ENCODE measurements around the gene CNTNAP2. TPM values are rescaled to one million over a fixed set of nuclear protein-coding genes. Genes with fewer than 3 reads are reported as not detected.

CNTNAP2 gene
- total and polyA plus RNA-seq, 2 donors from 2014 or later = 0.06 to 0.13 TPM

- no peaks in the 10 kb centered on the region for H3K36me3 ChIP-seq (ENCODE audit: control insufficient read depth in 2 of 3, insufficient read depth in 3 of 3, low read length in 3 of 3)
- DNase-seq (no peak), FAIRE-seq (no peak)
- H3K4me3 ChIP-seq (ENCODE audit: low read length in 3 of 3) = no peak overlapping the region
- H3K27me3 ChIP-seq (ENCODE audit: control insufficient read depth, insufficient read depth, low read length) = no peaks in the 10 kb centered on the region
- TF ChIP-seq CTCF (IDR thresholded peaks at IDR 0.05; ENCODE audit: borderline replicate concordance, extremely low read depth, insufficient read depth) = no peak
- H3K9me3 ChIP-seq (ENCODE audit: control insufficient read depth in 2 of 3, insufficient read depth in 1 of 3, low read length in 3 of 3) = no peaks in the 10 kb centered on the region
- no peak overlapping the region for H3K27ac ChIP-seq (ENCODE audit: low read depth in 2 of 2, low read length in 2 of 2)
- H3K9ac ChIP-seq (ENCODE audit: low read length in 3 of 3) = no peak overlapping the region
- intact Hi-C loops (cut with DNase I) = no loop called here
- H3K4me1 ChIP-seq (ENCODE audit: control insufficient read depth in 2 of 3, insufficient read depth in 2 of 3, low read depth in 1 of 3, low read length in 3 of 3) = no peaks in the 10 kb centered on the region
Measured at GRCh38 chr7:147523056-147523455, 1406.5 kb downstream of the CNTNAP2 start.

GRCh38 chr7:147524726-147525250 is 1408.2 kb downstream of the CNTNAP2 start:
- H3K9me3 ChIP-seq (ENCODE audit: control insufficient read depth in 2 of 3, insufficient read depth in 1 of 3, low read length in 3 of 3) = no peaks in the 10 kb centered on the region
- H3K4me3 ChIP-seq (ENCODE audit: low read length in 3 of 3) = no peak overlapping the region
- no peaks in the 10 kb centered on the region for H3K4me1 ChIP-seq (ENCODE audit: control insufficient read depth in 2 of 3, insufficient read depth in 2 of 3, low read depth in 1 of 3, low read length in 3 of 3)
- intact Hi-C loops (cut with DNase I) = no loop called here
- H3K36me3 ChIP-seq (ENCODE audit: control insufficient read depth in 2 of 3, insufficient read depth in 3 of 3, low read length in 3 of 3) = no peaks in the 10 kb centered on the region
- no peak for TF ChIP-seq CTCF (IDR thresholded peaks at IDR 0.05; ENCODE audit: borderline replicate concordance, extremely low read depth, insufficient read depth)
- FAIRE-seq (no peak), DNase-seq (no peak)
- no peak overlapping the region for H3K9ac ChIP-seq (ENCODE audit: low read length in 3 of 3)
- no peak overlapping the region for H3K27ac ChIP-seq (ENCODE audit: low read depth in 2 of 2, low read length in 2 of 2)
- H3K27me3 ChIP-seq (ENCODE audit: control insufficient read depth, insufficient read depth, low read length) = no peaks in the 10 kb centered on the region

GRCh38 chr7:147525325-147525724 is 1408.7 kb downstream of the CNTNAP2 start:
- DNase-seq (no peak), FAIRE-seq (no peak)
- H3K36me3 ChIP-seq (ENCODE audit: control insufficient read depth in 2 of 3, insufficient read depth in 3 of 3, low read length in 3 of 3) = no peaks in the 10 kb centered on the region
- H3K4me3 ChIP-seq (ENCODE audit: low read length in 3 of 3) = no peak overlapping the region
- intact Hi-C loops (cut with DNase I) = no loop called here
- no peak overlapping the region for H3K27ac ChIP-seq (ENCODE audit: low read depth in 2 of 2, low read length in 2 of 2)
- H3K9ac ChIP-seq (ENCODE audit: low read length in 3 of 3) = no peak overlapping the region
- no peaks in the 10 kb centered on the region for H3K9me3 ChIP-seq (ENCODE audit: control insufficient read depth in 2 of 3, insufficient read depth in 1 of 3, low read length in 3 of 3)
- H3K27me3 ChIP-seq (ENCODE audit: control insufficient read depth, insufficient read depth, low read length) = no peaks in the 10 kb centered on the region
- no peaks in the 10 kb centered on the region for H3K4me1 ChIP-seq (ENCODE audit: control insufficient read depth in 2 of 3, insufficient read depth in 2 of 3, low read depth in 1 of 3, low read length in 3 of 3)
- TF ChIP-seq CTCF (IDR thresholded peaks at IDR 0.05; ENCODE audit: borderline replicate concordance, extremely low read depth, insufficient read depth) = no peak

GRCh38 chr7:147535701-147536111 is 1419.1 kb downstream of the CNTNAP2 start:
- no peak for DNase-seq
- TF ChIP-seq CTCF (IDR thresholded peaks at IDR 0.05; ENCODE audit: borderline replicate concordance, extremely low read depth, insufficient read depth) = no peak
- no peaks in the 10 kb centered on the region for H3K4me1 ChIP-seq (ENCODE audit: control insufficient read depth in 2 of 3, insufficient read depth in 2 of 3, low read depth in 1 of 3, low read length in 3 of 3)
- FAIRE-seq = no peak
- no peaks in the 10 kb centered on the region for H3K36me3 ChIP-seq (ENCODE audit: control insufficient read depth in 2 of 3, insufficient read depth in 3 of 3, low read length in 3 of 3)
- intact Hi-C loops (cut with DNase I) = no loop called here
- no peak overlapping the region for H3K27ac ChIP-seq (ENCODE audit: low read depth in 2 of 2, low read length in 2 of 2)
- H3K4me3 ChIP-seq (ENCODE audit: low read length in 3 of 3) = no peak overlapping the region
- no peak overlapping the region for H3K9ac ChIP-seq (ENCODE audit: low read length in 3 of 3)
- H3K9me3 ChIP-seq (ENCODE audit: control insufficient read depth in 2 of 3, insufficient read depth in 1 of 3, low read length in 3 of 3) = no peaks in the 10 kb centered on the region
- no peaks in the 10 kb centered on the region for H3K27me3 ChIP-seq (ENCODE audit: control insufficient read depth, insufficient read depth, low read length)
